ENCODE measurements around the gene SECISBP2. TPM values are rescaled to one million over a fixed set of nuclear protein-coding genes. Genes with fewer than 3 reads are reported as not detected.

Gene SECISBP2
- total and polyA plus RNA-seq, 4 donors = 14.2 to 37.7 (median 24.3) TPM

DNA sequence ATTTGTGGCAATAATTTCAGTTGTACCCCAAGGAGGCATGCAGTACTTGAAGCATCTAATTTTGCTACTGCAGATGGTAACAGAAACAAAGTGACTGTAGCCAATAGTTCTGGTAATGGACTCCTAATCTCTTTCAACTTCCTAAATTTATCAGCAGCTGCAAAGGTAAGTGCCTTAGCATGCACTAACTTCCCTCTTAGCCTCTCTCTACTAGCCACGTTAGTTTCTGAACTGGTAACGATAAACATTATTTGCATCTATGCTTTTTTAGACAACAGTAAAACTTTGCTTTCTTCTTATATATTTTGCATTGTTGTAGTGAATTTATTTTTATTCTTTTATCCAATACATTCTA, 13.5 kb upstream of the SECISBP2 start:
- H3K27me3 ChIP-seq (ENCODE audit: control insufficient read depth in 4 of 4, insufficient read depth in 4 of 4, low read length in 3 of 4) = no peaks in the 10 kb centered on the region
- WGBS = 93% methylated on average over 2 of the region's 2 CpGs
- no peak overlapping the region for H3K4me3 ChIP-seq (ENCODE audit: low read depth in 1 of 3, low read length in 3 of 3)
- H3K4me1 ChIP-seq (ENCODE audit: control insufficient read depth in 4 of 4, insufficient read depth in 4 of 4, low read length in 3 of 4) = peaks cover 0 to 2% (median 0%) of the 10 kb centered on the region in 4 donors
- no peak for DNase-seq (ENCODE audit: low spot score)
- no peak overlapping the region for H3K27ac ChIP-seq (ENCODE audit: low read depth in 1 of 2, low read length in 2 of 2)
- no peak overlapping the region for H3K9ac ChIP-seq (ENCODE audit: low read depth in 1 of 2, low read length in 2 of 2)
- peaks cover 0 to 5% (median under 1%) of the 10 kb centered on the region in 4 donors for H3K36me3 ChIP-seq (ENCODE audit: control insufficient read depth in 4 of 4, insufficient read depth in 3 of 4, low read depth in 1 of 4, low read length in 3 of 4)
- TF ChIP-seq TAF1 (conservative IDR thresholded peaks at IDR 0.05) = no peak
- TF ChIP-seq EGR1 (IDR thresholded peaks at IDR 0.05; ENCODE audit: low read depth in 2 of 2) = no peak
- no peak for TF ChIP-seq YY1 (IDR thresholded peaks at IDR 0.05)
- no peak for TF ChIP-seq HNF4G (IDR thresholded peaks at IDR 0.05)
- TF ChIP-seq MAX (IDR thresholded peaks at IDR 0.05) = no peak
- no peak for TF ChIP-seq HNF4A (conservative IDR thresholded peaks at IDR 0.05)
- TF ChIP-seq, protein P1, sequence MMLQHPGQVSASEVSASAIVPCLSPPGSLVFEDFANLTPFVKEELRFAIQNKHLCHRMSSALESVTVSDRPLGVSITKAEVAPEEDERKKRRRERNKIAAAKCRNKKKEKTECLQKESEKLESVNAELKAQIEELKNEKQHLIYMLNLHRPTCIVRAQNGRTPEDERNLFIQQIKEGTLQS (IDR thresholded peaks at IDR 0.05) = no peak
- no peak for TF ChIP-seq JUND (IDR thresholded peaks at IDR 0.05)
- no peak for TF ChIP-seq RXRA (IDR thresholded peaks at IDR 0.05)
- no peak for TF ChIP-seq FOXA1 (IDR thresholded peaks at IDR 0.05)
- TF ChIP-seq RAD21 (IDR thresholded peaks at IDR 0.05) = no peak
- TF ChIP-seq FOXA2 (IDR thresholded peaks at IDR 0.05) = no peak
- TF ChIP-seq, protein P2, sequence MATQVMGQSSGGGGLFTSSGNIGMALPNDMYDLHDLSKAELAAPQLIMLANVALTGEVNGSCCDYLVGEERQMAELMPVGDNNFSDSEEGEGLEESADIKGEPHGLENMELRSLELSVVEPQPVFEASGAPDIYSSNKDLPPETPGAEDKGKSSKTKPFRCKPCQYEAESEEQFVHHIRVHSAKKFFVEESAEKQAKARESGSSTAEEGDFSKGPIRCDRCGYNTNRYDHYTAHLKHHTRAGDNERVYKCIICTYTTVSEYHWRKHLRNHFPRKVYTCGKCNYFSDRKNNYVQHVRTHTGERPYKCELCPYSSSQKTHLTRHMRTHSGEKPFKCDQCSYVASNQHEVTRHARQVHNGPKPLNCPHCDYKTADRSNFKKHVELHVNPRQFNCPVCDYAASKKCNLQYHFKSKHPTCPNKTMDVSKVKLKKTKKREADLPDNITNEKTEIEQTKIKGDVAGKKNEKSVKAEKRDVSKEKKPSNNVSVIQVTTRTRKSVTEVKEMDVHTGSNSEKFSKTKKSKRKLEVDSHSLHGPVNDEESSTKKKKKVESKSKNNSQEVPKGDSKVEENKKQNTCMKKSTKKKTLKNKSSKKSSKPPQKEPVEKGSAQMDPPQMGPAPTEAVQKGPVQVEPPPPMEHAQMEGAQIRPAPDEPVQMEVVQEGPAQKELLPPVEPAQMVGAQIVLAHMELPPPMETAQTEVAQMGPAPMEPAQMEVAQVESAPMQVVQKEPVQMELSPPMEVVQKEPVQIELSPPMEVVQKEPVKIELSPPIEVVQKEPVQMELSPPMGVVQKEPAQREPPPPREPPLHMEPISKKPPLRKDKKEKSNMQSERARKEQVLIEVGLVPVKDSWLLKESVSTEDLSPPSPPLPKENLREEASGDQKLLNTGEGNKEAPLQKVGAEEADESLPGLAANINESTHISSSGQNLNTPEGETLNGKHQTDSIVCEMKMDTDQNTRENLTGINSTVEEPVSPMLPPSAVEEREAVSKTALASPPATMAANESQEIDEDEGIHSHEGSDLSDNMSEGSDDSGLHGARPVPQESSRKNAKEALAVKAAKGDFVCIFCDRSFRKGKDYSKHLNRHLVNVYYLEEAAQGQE (IDR thresholded peaks at IDR 0.05) = no peak
- TF ChIP-seq NR2F2 (IDR thresholded peaks at IDR 0.05) = no peak
- TF ChIP-seq GABPA (IDR thresholded peaks at IDR 0.05 in 1 of 2, conservative IDR thresholded peaks at IDR 0.05 in 1 of 2) = no peak
- no peak for TF ChIP-seq SP1 (IDR thresholded peaks at IDR 0.05)
- TF ChIP-seq CTCF (IDR thresholded peaks at IDR 0.05; ENCODE audit: low read depth, low read length, missing input control) = no peak
- TF ChIP-seq ZBTB33 (IDR thresholded peaks at IDR 0.05) = no peak
- no peaks in the 10 kb centered on the region for H3K9me3 ChIP-seq (ENCODE audit: control insufficient read depth in 4 of 4, low read length in 3 of 4)

Data from liver (tissue), 9 donors.